Thyroid gland (tissue), 4 donors: ENCODE data around the gene DCT.

Experiments used
- CTCF ChIP-seq, 6 experiments: fragments of 200-600 bp in 3 of 6; fragments of 450-650 bp in 3 of 6; sonication (generic) in 3 of 6; IDR thresholded peaks; one replicate each; pipeline ENCODE4 v1.5.1; 2016 to 2019; ENCODE audit warnings: antibody characterized with exemption in 6 of 6, mild to moderate bottlenecking in 2 of 6, inconsistent platforms in 1 of 6, moderate library complexity in 1 of 6
- POLR2A ChIP-seq, 2 donors: fragments of 450-650 bp; IDR thresholded peaks; one replicate each; pipeline ENCODE4 v1.6.1; 2017; ENCODE audit warnings: antibody characterized with exemption in 2 of 2, mild to moderate bottlenecking in 2 of 2, moderate library complexity in 1 of 2

- TF ChIP-seq CTCF (IDR thresholded peaks at IDR 0.05) (no peak), POLR2A (IDR thresholded peaks at IDR 0.05) (no peak)
Measured at GRCh38 chr13:94524407-94524806, 44.9 kb upstream of the DCT start.
